Astrocyte (in vitro differentiated cells and primary cell): Measurements from ENCODE around the gene NACC1. TPM values are rescaled to one million over a fixed set of nuclear protein-coding genes. Genes with fewer than 3 reads are reported as not detected.
"Not testable (repeated sequence)": the region's sequence is repeated elsewhere in the genome, so short reads cannot be mapped to it uniquely, and the experiment has no call there.

Experiments used
- DNase-seq: peaks from one replicate; pipeline ENCODE4 v3.0.0-alpha.2; 2010; ENCODE audit warnings: low read depth
- FAIRE-seq: peaks from 2 replicates; lab custom pipeline; 2011; peaks lifted over from hg19 to GRCh38; lab: Jason Lieb, UNC
- H2AFZ ChIP-seq: 2 replicates; pipeline ENCODE4 v1.6.0; 2012; ENCODE audit warnings: low read depth, low read length, inconsistent platforms
- H3K27ac ChIP-seq: 2 replicates; pipeline ENCODE4 v1.5.1; 2011; ENCODE audit warnings: low read depth, low read length, inconsistent platforms
- H3K27me3 ChIP-seq: 2 replicates; pipeline ENCODE4 v1.6.0; 2011; ENCODE audit warnings: low read length, inconsistent platforms; ENCODE audit not compliant: insufficient read depth
- H3K36me3 ChIP-seq: 2 replicates; pipeline ENCODE4 v1.5.1; 2011; ENCODE audit warnings: low read length, inconsistent platforms; ENCODE audit not compliant: insufficient read depth
- H3K4me1 ChIP-seq: 2 replicates; pipeline ENCODE4 v1.5.1; 2011; ENCODE audit warnings: low read length, inconsistent platforms; ENCODE audit not compliant: insufficient read depth
- H3K4me2 ChIP-seq: 2 replicates; pipeline ENCODE4 v1.6.0; 2012; ENCODE audit warnings: low read length, inconsistent platforms
- H3K4me3 ChIP-seq: 2 replicates; pipeline ENCODE4 v1.5.1; 2011; ENCODE audit warnings: low read depth, mild to moderate bottlenecking, low read length, inconsistent platforms; ENCODE audit not compliant: insufficient read depth
- H3K79me2 ChIP-seq: 2 replicates; pipeline ENCODE4 v1.6.0; 2012; ENCODE audit warnings: mild to moderate bottlenecking, low read length, inconsistent platforms; ENCODE audit not compliant: insufficient read depth
- H3K9ac ChIP-seq: 2 replicates; pipeline ENCODE4 v1.6.0; 2012; ENCODE audit warnings: mild to moderate bottlenecking, low read length, inconsistent platforms
- H3K9me3 ChIP-seq: 2 replicates; pipeline ENCODE4 v1.5.1; 2012; ENCODE audit warnings: low read depth, mild to moderate bottlenecking, low read length, inconsistent platforms; ENCODE audit not compliant: insufficient read depth
- H4K20me1 ChIP-seq: 2 replicates; pipeline ENCODE4 v1.6.0; 2012; ENCODE audit warnings: low read length, inconsistent platforms; ENCODE audit not compliant: insufficient read depth
- H3K27ac Mint-ChIP-seq: one replicate; pipeline ENCODE4 v1.8.0; 2021; ENCODE audit warnings: mild to moderate bottlenecking, mixed read lengths; ENCODE audit not compliant: unreplicated experiment
- H3K27me3 Mint-ChIP-seq: one replicate; pipeline ENCODE4 v1.8.0; 2021; ENCODE audit warnings: low read depth, mixed read lengths; ENCODE audit not compliant: unreplicated experiment
- H3K36me3 Mint-ChIP-seq: one replicate; pipeline ENCODE4 v1.8.0; 2021; ENCODE audit warnings: low read depth, mixed read lengths; ENCODE audit not compliant: unreplicated experiment
- H3K4me1 Mint-ChIP-seq: one replicate; pipeline ENCODE4 v1.8.0; 2021; ENCODE audit warnings: low read depth, mixed read lengths; ENCODE audit not compliant: unreplicated experiment
- H3K4me3 Mint-ChIP-seq: one replicate; pipeline ENCODE4 v1.8.0; 2021; ENCODE audit warnings: mild to moderate bottlenecking, moderate library complexity, mixed read lengths; ENCODE audit not compliant: unreplicated experiment
- H3K9me3 Mint-ChIP-seq: one replicate; pipeline ENCODE4 v1.8.0; 2021; ENCODE audit warnings: mild to moderate bottlenecking, mixed read lengths; ENCODE audit not compliant: unreplicated experiment
- EZH2 ChIP-seq: IDR thresholded peaks from 2 replicates; pipeline ENCODE4 v1.6.1; 2012; ENCODE audit warnings: mild to moderate bottlenecking, low read length, inconsistent platforms; ENCODE audit not compliant: insufficient read depth
- total RNA-seq: library from RNA; stranded (reverse); gene quantifications from 2 replicates; pipeline ENCODE4 v1.2.1, GENCODE V29; 2021
- TF ChIP-seq, protein P1 (sequence below): IDR thresholded peaks from 2 replicates; pipeline ENCODE4 v1.5.1; 2011; ENCODE audit warnings: low read depth, mild to moderate bottlenecking, inconsistent platforms, low read length, moderate library complexity; ENCODE audit not compliant: insufficient read depth

NACC1 gene
- total RNA-seq, 1 donor from 2014 or later, result 104 TPM

DNA sequence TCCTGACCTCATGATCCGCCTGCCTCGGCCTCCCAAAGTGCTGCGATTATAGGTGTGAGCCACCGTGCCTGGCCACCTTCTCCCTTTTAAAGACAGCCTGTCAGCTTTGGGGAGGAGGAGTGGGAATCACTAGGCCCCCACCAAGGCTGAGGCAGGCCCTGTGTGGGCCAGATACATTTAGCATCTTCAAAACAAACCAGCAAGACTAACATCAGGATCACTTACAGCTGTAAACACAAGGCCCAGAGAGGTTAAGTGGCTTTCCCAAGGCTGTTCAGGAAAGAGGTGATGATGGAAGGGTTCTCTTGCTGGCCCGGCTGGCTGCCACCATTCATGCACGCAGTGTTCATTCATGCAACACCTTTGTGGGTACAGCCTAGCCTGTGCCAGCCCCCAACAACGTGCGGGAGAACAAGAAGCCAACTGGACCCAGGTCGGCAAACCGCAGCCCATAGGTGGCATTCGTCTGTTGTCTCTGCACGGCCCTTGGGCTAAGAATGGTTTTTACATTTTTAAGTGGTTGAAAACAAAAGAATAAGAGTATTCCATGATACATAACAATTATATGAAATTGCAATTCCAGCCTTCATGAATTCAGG, 55.2 kb downstream of the NACC1 start:
- TF ChIP-seq, protein P1, sequence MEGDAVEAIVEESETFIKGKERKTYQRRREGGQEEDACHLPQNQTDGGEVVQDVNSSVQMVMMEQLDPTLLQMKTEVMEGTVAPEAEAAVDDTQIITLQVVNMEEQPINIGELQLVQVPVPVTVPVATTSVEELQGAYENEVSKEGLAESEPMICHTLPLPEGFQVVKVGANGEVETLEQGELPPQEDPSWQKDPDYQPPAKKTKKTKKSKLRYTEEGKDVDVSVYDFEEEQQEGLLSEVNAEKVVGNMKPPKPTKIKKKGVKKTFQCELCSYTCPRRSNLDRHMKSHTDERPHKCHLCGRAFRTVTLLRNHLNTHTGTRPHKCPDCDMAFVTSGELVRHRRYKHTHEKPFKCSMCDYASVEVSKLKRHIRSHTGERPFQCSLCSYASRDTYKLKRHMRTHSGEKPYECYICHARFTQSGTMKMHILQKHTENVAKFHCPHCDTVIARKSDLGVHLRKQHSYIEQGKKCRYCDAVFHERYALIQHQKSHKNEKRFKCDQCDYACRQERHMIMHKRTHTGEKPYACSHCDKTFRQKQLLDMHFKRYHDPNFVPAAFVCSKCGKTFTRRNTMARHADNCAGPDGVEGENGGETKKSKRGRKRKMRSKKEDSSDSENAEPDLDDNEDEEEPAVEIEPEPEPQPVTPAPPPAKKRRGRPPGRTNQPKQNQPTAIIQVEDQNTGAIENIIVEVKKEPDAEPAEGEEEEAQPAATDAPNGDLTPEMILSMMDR, result no peak
- no peak for TF ChIP-seq EZH2
- H2AFZ ChIP-seq, result no peak overlapping the region
- H3K4me3 Mint-ChIP-seq, result no peak overlapping the region

DNA sequence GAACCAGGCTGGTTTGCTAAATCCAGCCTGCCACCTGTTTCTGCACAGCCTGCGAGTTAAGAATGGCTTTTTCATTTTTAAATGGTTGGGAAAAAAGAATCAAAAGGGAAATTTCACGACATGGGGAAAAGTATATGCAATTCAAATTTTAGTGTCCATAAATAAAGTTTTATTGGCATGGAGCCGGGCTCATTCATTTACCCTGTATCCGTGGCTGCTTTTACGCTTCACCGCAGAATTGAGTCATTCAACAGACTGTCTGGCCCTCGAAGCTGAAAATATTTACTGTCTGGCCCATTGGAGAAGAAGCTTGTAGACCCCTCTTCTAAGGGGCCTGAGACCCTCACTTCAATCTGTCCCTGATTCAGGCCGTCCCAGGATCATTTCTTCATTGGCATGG, 58.3 kb downstream of the NACC1 start:
- no peaks in the 10 kb centered on the region for H3K79me2 ChIP-seq
- peaks cover 8% of the 10 kb centered on the region for H3K4me1 Mint-ChIP-seq
- no peak overlapping the region for H3K27ac ChIP-seq
- H3K9me3 Mint-ChIP-seq, result no peaks in the 10 kb centered on the region
- H3K27me3 ChIP-seq, result no peaks in the 10 kb centered on the region
- H3K9ac ChIP-seq, result no peak overlapping the region
- H3K4me3 ChIP-seq, result no peak overlapping the region
- H3K36me3 ChIP-seq, result no peaks in the 10 kb centered on the region
- peaks cover 14% of the 10 kb centered on the region for H3K4me1 ChIP-seq
- no peak for TF ChIP-seq EZH2
- TF ChIP-seq, protein P1, result no peak
- H2AFZ ChIP-seq, result no peak overlapping the region
- no peaks in the 10 kb centered on the region for H4K20me1 ChIP-seq
- no peak overlapping the region for H3K4me3 Mint-ChIP-seq
- FAIRE-seq, result no peak
- peak; percentile 74 for DNase-seq
- H3K27me3 Mint-ChIP-seq, result no peaks in the 10 kb centered on the region
- H3K4me2 ChIP-seq, result peak overlapping the region; percentile 15
- H3K27ac Mint-ChIP-seq, result no peak overlapping the region
- H3K9me3 ChIP-seq, result no peaks in the 10 kb centered on the region
- H3K36me3 Mint-ChIP-seq, result no peaks in the 10 kb centered on the region

More for the DNA sequence above, 55.2 kb downstream of the NACC1 start:
- H3K36me3 Mint-ChIP-seq, result no peaks in the 10 kb centered on the region
- Histone ChIP-seq H3K4me1 (peaks cover 23% of the 10 kb centered on the region), H3K4me2 (no peak overlapping the region), H3K9me3 (no peaks in the 10 kb centered on the region), H3K4me3 (no peak overlapping the region), H3K9ac (no peak overlapping the region), H3K36me3 (no peaks in the 10 kb centered on the region), H3K79me2 (peaks cover 2% of the 10 kb centered on the region), H4K20me1 (no peaks in the 10 kb centered on the region), H3K27ac (no peak overlapping the region), H3K27me3 (no peaks in the 10 kb centered on the region)
- peaks cover 15% of the 10 kb centered on the region for H3K4me1 Mint-ChIP-seq
- no peaks in the 10 kb centered on the region for H3K9me3 Mint-ChIP-seq
- H3K27me3 Mint-ChIP-seq, result no peaks in the 10 kb centered on the region
- DNase-seq (no peak), FAIRE-seq (no peak)
- H3K27ac Mint-ChIP-seq, result no peak overlapping the region

DNA sequence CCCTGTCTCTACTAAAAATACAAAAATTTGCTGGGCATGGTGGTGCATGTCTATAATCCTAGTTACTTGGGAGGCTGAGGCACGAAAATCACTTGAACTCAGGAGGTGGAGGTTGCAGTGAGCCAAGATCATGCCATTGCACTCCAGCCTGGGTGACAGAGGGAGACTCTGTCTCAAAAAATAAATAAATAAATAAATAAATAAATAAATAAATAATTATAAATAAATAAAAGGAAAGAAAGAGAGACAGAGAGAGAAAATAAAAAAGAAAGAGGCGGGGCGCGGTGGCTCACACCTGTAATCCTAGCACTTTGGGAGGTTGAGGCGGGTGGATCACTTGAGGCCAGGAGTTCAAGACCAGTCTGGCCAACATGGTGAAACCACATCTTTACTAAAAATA, 59.5 kb downstream of the NACC1 start:
- H3K27ac Mint-ChIP-seq, H3K4me1 Mint-ChIP-seq: not testable (repeated sequence)

DNA sequence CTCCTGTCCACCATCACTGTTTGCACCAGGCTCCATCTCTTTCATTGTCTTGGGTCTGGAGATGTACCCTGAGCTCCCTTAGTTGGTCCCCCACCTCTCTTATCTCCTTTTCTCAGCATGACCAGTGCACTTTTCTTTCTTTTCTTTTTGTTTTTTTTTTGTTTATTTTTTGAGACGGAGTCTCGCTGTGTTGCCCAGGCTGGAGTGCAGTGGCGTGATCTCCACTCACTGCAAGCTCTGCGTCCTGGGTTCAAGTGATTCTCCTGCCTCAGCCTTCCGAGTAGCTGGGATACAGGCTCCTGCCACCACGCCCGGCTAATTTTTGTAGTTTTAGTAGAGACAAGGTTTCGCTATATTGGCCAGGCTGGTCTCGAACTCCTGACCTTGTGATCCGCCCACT, 60.2 kb downstream of the NACC1 start:
- H3K79me2 ChIP-seq, H3K27me3 Mint-ChIP-seq: not testable (repeated sequence)

More for the DNA sequence above, 59.5 kb downstream of the NACC1 start:
- not testable (repeated sequence) for DNase-seq, H3K36me3 Mint-ChIP-seq, H3K27ac ChIP-seq, H3K4me3 ChIP-seq, H3K27me3 Mint-ChIP-seq, H3K9me3 ChIP-seq, FAIRE-seq, H3K4me3 Mint-ChIP-seq, H2AFZ ChIP-seq, H3K27me3 ChIP-seq, H3K9me3 Mint-ChIP-seq, H3K79me2 ChIP-seq, H3K9ac ChIP-seq, H3K4me2 ChIP-seq, H3K36me3 ChIP-seq, H4K20me1 ChIP-seq
- peaks cover 12% of the 10 kb centered on the region for H3K4me1 ChIP-seq

More for the DNA sequence above, 60.2 kb downstream of the NACC1 start:
- not testable (repeated sequence) for DNase-seq, H3K27ac ChIP-seq, H3K27me3 ChIP-seq, H3K4me2 ChIP-seq, H4K20me1 ChIP-seq, H3K4me1 ChIP-seq, H3K27ac Mint-ChIP-seq, H3K9ac ChIP-seq, H2AFZ ChIP-seq, H3K36me3 Mint-ChIP-seq, H3K4me3 ChIP-seq, H3K4me3 Mint-ChIP-seq, H3K9me3 ChIP-seq, H3K4me1 Mint-ChIP-seq, FAIRE-seq, H3K9me3 Mint-ChIP-seq, H3K36me3 ChIP-seq
